HL-60 (cell line): ENCODE measurements around the gene MKLN1.

Source experiments
- DNase-seq, 2 experiments: peaks; one replicate each; pipeline ENCODE4 v3.0.0-alpha.2; 2010 to 2020; ENCODE audit warnings: low read depth in 1 of 2, low spot score in 1 of 2
- H3K27ac ChIP-seq: fragments of 250-450 bp; sonication (Bioruptor Pico); replicated peaks from 2 replicates; pipeline ENCODE4 v1.5.1; 2020; ENCODE audit warnings: mild to moderate bottlenecking, moderate library complexity
- H3K27me3 ChIP-seq: fragments of 250-450 bp; sonication (Bioruptor Pico); 2 replicates; pipeline ENCODE4 v1.5.1; 2021; ENCODE audit warnings: mild to moderate bottlenecking, moderate library complexity; ENCODE audit not compliant: insufficient read depth, poor library complexity, severe bottlenecking
- H3K4me3 ChIP-seq: replicated peaks from 2 replicates; pipeline ENCODE4 v1.5.1; 2011; ENCODE audit warnings: mild to moderate bottlenecking, control low read depth, low read length; ENCODE audit not compliant: insufficient read depth
- GABPA ChIP-seq: IDR thresholded peaks from 2 replicates; pipeline ENCODE4 v1.6.1; 2012; ENCODE audit warnings: low read depth
- POLR2AphosphoS5 ChIP-seq: IDR thresholded peaks from 2 replicates; pipeline ENCODE4 v1.6.1; 2012; ENCODE audit warnings: low read depth
- SPI1 ChIP-seq: IDR thresholded peaks from 2 replicates; pipeline ENCODE4 v1.6.1; 2012; ENCODE audit warnings: low read depth, mild to moderate bottlenecking, borderline replicate concordance
- TF ChIP-seq, protein P1 (sequence below): IDR thresholded peaks from one replicate; pipeline ENCODE4 v1.5.1; 2011; ENCODE audit warnings: low read length, control low read depth, inconsistent platforms; ENCODE audit not compliant: insufficient read depth
- TF ChIP-seq, protein P2 (sequence below): IDR thresholded peaks from 2 replicates; pipeline ENCODE4 v1.6.1; 2012; ENCODE audit warnings: low read depth; ENCODE audit not compliant: insufficient replicate concordance

MKLN1 gene

DNA sequence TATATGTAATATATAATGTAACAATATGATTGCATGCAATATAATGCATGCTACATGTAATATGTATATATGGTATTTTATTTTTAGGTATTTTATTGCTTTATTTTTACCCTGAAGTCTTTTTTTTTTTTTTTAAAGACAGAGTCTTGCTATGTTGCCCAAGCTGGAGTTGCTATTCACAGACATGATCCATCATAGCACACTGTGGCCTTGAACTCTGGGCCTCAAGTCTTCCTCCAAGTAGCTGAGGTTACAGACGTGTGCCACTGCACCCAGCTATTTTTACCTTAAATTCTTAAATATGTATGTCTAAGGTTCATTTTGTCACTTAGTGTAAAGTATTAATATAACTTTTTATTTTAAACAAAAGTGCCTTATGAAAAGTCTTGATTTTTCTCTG lies 47.1 kb downstream of the MKLN1 start:
- no peak overlapping the region for H3K27ac ChIP-seq
- TF ChIP-seq, protein P1, sequence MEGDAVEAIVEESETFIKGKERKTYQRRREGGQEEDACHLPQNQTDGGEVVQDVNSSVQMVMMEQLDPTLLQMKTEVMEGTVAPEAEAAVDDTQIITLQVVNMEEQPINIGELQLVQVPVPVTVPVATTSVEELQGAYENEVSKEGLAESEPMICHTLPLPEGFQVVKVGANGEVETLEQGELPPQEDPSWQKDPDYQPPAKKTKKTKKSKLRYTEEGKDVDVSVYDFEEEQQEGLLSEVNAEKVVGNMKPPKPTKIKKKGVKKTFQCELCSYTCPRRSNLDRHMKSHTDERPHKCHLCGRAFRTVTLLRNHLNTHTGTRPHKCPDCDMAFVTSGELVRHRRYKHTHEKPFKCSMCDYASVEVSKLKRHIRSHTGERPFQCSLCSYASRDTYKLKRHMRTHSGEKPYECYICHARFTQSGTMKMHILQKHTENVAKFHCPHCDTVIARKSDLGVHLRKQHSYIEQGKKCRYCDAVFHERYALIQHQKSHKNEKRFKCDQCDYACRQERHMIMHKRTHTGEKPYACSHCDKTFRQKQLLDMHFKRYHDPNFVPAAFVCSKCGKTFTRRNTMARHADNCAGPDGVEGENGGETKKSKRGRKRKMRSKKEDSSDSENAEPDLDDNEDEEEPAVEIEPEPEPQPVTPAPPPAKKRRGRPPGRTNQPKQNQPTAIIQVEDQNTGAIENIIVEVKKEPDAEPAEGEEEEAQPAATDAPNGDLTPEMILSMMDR: no peak
- TF ChIP-seq SPI1 (no peak), GABPA (no peak), POLR2AphosphoS5 (no peak)
- TF ChIP-seq, protein P2, sequence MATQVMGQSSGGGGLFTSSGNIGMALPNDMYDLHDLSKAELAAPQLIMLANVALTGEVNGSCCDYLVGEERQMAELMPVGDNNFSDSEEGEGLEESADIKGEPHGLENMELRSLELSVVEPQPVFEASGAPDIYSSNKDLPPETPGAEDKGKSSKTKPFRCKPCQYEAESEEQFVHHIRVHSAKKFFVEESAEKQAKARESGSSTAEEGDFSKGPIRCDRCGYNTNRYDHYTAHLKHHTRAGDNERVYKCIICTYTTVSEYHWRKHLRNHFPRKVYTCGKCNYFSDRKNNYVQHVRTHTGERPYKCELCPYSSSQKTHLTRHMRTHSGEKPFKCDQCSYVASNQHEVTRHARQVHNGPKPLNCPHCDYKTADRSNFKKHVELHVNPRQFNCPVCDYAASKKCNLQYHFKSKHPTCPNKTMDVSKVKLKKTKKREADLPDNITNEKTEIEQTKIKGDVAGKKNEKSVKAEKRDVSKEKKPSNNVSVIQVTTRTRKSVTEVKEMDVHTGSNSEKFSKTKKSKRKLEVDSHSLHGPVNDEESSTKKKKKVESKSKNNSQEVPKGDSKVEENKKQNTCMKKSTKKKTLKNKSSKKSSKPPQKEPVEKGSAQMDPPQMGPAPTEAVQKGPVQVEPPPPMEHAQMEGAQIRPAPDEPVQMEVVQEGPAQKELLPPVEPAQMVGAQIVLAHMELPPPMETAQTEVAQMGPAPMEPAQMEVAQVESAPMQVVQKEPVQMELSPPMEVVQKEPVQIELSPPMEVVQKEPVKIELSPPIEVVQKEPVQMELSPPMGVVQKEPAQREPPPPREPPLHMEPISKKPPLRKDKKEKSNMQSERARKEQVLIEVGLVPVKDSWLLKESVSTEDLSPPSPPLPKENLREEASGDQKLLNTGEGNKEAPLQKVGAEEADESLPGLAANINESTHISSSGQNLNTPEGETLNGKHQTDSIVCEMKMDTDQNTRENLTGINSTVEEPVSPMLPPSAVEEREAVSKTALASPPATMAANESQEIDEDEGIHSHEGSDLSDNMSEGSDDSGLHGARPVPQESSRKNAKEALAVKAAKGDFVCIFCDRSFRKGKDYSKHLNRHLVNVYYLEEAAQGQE: no peak
- H3K4me3 ChIP-seq: no peak overlapping the region
- no peak for DNase-seq
- H3K27me3 ChIP-seq: no peaks in the 10 kb centered on the region

DNA sequence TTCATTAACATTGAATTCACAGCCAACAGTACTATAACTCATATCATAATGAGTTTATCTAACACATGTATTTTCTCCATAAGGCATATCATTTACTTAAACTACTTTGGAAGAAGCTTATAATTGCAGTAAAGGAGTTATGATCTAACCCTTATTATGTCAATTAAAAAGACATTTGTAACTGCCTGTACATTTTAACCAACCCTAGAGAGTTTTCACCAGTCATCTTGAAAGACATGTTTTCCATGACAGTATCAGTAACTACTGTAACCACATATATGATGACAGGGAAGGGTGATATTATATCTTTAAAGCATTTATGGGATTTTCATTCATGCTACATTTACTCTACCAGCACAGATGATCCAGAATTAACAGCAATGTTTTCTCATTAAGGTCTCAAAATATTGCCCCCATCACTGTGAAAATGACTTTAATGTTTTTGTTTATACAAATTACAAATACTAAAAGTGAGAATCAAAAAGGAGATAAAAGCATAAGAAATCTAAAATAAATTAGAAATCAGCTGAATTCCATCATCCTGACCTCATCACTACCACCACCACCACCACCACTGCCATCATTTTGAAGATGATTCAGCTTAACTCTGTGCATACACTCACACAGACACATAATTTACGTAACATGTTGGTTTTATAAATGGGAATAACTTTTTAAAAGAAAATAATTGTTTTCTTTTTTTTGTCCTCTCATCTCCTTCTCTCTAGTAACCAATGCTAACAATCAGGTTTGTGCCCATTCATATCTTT lies 53.6 kb downstream of the MKLN1 start:
- no peak for DNase-seq
- H3K4me3 ChIP-seq: no peak overlapping the region
- H3K27ac ChIP-seq: no peak overlapping the region
- H3K27me3 ChIP-seq: no peaks in the 10 kb centered on the region
- TF ChIP-seq POLR2AphosphoS5 (no peak), SPI1 (no peak), GABPA (no peak)
- TF ChIP-seq, protein P2: no peak
- TF ChIP-seq, protein P1: no peak

DNA sequence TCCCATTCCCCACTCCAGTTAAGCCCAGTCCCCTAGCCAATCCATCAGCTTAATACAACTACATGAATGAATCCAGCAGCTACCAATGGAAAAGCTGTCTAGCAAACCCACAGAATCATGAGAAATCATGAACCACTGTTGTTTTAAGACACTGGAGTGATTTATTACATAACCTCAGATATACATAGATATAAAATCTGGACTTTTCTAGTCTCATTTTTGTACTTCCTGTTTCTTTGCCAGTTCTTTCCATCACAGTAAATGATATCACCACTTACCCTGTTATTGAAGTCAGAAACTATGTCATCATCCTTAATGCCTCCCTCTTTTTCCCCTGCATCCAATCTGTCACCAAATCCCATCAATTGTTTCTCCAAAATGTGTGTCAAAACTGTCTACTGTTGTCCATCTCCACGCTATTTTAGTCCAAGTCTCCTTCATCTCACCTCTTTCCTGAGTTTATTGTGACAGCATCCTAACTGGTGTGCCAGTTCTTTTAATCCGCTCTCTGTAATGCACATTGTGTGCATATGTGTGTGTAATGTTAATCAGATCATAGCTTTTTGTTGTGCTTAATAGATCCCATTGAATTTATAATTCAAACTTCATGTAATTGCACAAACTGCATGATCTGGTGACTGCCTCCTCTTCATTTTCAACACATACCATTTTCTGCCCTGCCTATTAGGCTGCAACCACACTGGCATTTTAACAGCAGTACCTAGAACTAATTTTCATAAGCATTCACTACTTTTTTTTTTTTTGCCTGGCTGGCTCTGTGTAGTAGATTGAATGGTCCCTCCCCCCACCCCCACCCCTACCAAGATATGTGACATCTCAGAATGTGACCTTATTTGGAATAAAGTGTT lies 56.0 kb downstream of the MKLN1 start:
- H3K27me3 ChIP-seq: no peaks in the 10 kb centered on the region
- no peak overlapping the region for H3K4me3 ChIP-seq
- H3K27ac ChIP-seq: no peak overlapping the region
- no peak for DNase-seq
- TF ChIP-seq POLR2AphosphoS5: no peak
- no peak; the same call in 1 of the 2 replicates for TF ChIP-seq SPI1
- TF ChIP-seq, protein P2: no peak
- TF ChIP-seq, protein P1: no peak
- TF ChIP-seq GABPA: no peak
